HEK293T (cell line): ENCODE results near the gene PODNL1.

Experiments
- ARNT ChIP-seq: fragments of 450-650 bp; IDR thresholded peaks from 2 replicates; pipeline ENCODE4 v1.6.1; 2017; ENCODE audit warnings: mild to moderate bottlenecking
- BHLHE40 ChIP-seq: fragments of 450-650 bp; IDR thresholded peaks from 2 replicates; pipeline ENCODE4 v1.6.1; 2016; ENCODE audit warnings: mild to moderate bottlenecking, moderate library complexity, borderline replicate concordance
- CTBP1 ChIP-seq: fragments of 450-650 bp; IDR thresholded peaks from 2 replicates; pipeline ENCODE4 v1.6.1; 2016; ENCODE audit warnings: borderline replicate concordance
- ELF4 ChIP-seq: fragments of 450-650 bp; IDR thresholded peaks from 2 replicates; pipeline ENCODE4 v1.6.1; 2017; ENCODE audit warnings: antibody characterized with exemption
- FOXA1 ChIP-seq: fragments of 450-650 bp; IDR thresholded peaks from 2 replicates; pipeline ENCODE4 v1.6.1; 2016; ENCODE audit warnings: mild to moderate bottlenecking
- FOXM1 ChIP-seq: fragments of 450-650 bp; IDR thresholded peaks from 2 replicates; pipeline ENCODE4 v1.6.1; 2017; ENCODE audit warnings: mild to moderate bottlenecking, borderline replicate concordance
- HDGF ChIP-seq: fragments of 450-650 bp; IDR thresholded peaks from 2 replicates; pipeline ENCODE4 v1.6.1; 2017; ENCODE audit warnings: antibody characterized with exemption, borderline replicate concordance
- LEF1 ChIP-seq: fragments of 450-650 bp; IDR thresholded peaks from 2 replicates; pipeline ENCODE4 v1.6.1; 2017; ENCODE audit warnings: mild to moderate bottlenecking, borderline replicate concordance
- NFRKB ChIP-seq: fragments of 450-650 bp; IDR thresholded peaks from 2 replicates; pipeline ENCODE4 v1.6.1; 2016; ENCODE audit warnings: mild to moderate bottlenecking, moderate library complexity
- PKNOX1 ChIP-seq: fragments of 450-650 bp; IDR thresholded peaks from 2 replicates; pipeline ENCODE4 v1.6.1; 2016
- SP1 ChIP-seq: fragments of 450-650 bp; IDR thresholded peaks from 2 replicates; pipeline ENCODE4 v1.6.1; 2017
- SUZ12 ChIP-seq: fragments of 450-650 bp; IDR thresholded peaks from 2 replicates; pipeline ENCODE4 v1.6.1; 2016; ENCODE audit warnings: mild to moderate bottlenecking
- TARDBP ChIP-seq: fragments of 450-650 bp; IDR thresholded peaks from 2 replicates; pipeline ENCODE4 v1.6.1; 2016

GRCh38 chr19:13908674-13909073 lies 29.5 kb downstream of the PODNL1 start:
- TF ChIP-seq FOXA1 (no peak), FOXM1 (no peak), TARDBP (no peak), PKNOX1 (no peak), SUZ12 (no peak), CTBP1 (no peak), BHLHE40 (no peak), ELF4 (no peak), SP1 (no peak), HDGF (no peak), NFRKB (no peak), LEF1 (no peak), ARNT (no peak)
